Left lobe of liver (tissue), 2 donors: ENCODE results near the gene TTC13. TPM values are rescaled to one million over a fixed set of nuclear protein-coding genes. Genes with fewer than 3 reads are reported as not detected.

Experiments
- ATAC-seq: fragments of 200-7000 bp; cut with Tn5 transposase; one replicate; pipeline ENCODE4 v1.9.1; 2020; ENCODE audit warnings: mild to moderate bottlenecking, moderate library complexity
- DNase-seq: peaks from one replicate; pipeline ENCODE4 v3.0.0-alpha.2; 2020; ENCODE audit warnings: low spot score
- total RNA-seq: library from RNA; stranded (reverse); gene quantifications from one replicate; pipeline ENCODE4 v1.2.1, GENCODE V29; 2021
- donor health status: DM: no; HTN: no; CAD: no; lungs with moderate emphysema.
- donor health status: DM: no; HTN: yes; CAD: no.

TTC13 gene
- total RNA-seq, 1 donor from 2014 or later, result 7.5 TPM

DNA sequence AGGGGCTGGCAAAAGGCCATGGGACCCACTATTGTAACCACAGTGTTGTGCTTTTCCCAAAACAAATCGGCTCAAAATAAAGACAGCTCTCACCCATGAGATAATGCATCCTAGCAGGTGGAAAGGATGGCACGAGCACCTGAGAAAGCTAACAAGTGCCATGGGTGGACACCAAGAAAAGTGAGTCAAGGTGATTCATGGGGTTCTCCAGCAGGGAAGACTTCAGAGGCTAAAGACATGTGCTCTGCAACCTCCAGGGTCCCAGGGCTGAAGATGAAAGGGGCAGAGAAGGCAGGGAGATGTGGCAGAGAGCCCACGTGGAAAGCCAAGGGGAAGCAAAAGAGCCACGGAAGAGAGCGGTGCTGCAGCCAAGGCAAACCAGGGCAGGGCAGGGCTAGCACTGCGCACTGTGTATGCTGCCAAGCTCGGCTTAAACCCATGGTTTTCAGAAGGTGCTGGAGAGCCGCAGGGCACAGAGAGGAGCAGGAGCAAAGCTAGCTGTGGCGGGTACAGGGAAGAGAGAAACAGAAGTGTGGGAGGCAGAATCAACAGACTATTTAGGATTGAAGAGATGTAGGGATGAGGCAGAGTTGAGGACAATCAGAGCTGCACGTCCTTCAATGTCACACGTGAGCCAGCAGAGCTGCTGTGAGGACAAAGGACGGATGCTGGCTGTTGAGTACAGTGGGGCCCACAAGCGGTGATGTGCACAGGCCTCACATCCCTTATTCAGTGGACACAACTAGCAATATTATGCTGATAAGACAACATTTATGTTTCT lies 68.5 kb downstream of the TTC13 start:
- DNase-seq, result no peak
- ATAC-seq, result peak; percentile 23

DNA sequence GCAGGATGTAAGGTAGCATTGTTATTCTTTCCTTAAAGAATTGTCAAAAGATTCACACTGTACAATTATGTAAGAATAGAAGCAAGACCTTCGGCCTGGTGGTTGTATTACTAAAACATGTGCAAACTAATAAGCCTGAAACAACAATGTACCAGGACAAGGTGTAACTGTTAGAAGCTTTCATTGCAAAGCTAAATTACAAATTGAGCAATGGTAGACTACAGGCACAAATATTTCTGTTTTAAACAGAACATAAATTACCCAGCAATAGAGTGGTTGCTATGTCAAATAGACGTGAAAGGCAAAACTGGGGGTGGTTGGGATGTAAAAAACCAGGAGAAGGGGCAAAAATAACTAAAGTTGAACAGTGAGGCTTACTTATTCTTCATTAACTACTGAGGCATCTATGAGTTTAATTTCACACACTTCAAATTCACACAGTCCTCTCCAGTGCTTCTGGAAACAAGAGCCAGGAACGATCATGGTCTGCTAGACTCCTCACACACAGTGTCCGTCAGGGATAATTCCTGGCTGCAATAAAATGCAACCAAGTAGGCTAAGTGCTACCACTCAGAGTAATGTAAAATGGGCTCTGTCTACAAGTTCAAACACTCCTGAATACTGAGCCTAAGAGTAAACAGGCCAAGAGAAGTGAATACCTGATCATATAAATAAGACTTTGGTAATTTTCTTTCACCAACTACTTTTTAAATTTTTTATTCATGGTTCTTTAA lies 71.0 kb downstream of the TTC13 start:
- DNase-seq, result no peak
- ATAC-seq, result no peak

DNA sequence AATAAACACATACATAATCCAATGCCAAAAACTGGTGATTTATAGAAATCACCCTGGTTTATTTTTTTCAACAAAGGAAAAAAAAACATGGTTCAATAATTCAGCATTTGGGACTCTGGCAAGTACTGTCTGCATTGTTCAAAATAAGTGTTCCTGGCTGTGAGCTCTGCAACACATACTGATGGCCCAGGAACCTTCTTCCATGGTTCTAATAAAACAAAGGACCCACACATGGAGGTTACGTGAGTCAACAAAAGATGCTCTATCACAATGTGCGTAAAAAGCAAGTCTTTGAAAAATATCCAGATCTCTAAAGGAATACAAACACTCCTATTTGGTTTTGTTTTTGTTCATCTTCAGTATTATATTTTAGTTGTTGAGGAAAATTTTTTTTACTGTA lies 72.4 kb downstream of the TTC13 start:
- ATAC-seq, result no peak
- DNase-seq, result no peak

DNA sequence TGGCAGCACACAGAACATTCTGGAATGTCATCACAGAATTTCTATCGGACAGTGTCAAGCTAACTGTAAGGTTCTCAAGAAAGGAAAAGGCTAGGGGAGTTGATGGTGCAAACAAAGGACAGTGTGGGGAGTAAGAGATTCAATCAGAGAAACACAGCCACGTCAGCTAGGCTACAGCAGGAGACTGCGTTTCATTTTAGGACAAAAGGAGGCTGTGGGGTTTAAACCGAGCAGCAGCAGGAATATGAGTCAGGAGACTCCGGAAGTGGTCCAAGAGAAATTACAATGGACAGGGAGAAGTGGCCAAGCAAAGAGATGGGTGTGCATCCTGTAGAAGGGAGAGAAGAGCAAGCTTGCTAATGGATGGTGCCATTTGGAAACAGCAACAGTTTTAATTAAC lies 72.9 kb downstream of the TTC13 start:
- ATAC-seq (no peak), DNase-seq (no peak)

DNA sequence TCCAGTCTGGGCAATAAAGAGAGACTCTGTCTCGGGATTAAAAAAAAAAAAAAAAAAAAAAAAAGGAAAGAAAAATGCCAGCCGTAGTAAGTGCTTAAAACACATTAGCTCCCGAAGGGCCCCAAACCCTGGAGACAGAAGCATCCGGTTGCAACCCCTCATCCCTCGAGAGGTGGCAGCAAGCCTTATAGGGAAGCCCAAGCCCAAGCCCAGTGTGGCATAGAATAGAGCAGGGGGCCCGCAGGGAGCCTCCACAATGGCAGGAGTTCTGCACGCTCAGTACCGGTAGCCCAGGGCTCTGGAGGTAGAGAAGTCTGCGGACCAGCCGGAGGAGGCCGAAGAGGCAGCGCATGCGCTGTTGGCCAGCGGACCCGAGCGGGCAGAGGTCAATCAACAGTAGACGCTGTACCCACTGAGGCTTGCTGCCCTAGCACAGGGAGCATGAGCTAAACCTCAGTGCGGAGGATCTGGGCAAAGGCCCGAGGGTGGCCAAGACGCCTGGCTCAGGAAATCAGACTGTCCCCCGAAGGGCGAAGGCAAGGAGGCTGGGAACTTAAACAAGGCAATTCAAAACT lies 76.2 kb downstream of the TTC13 start:
- DNase-seq, result no peak

DNA sequence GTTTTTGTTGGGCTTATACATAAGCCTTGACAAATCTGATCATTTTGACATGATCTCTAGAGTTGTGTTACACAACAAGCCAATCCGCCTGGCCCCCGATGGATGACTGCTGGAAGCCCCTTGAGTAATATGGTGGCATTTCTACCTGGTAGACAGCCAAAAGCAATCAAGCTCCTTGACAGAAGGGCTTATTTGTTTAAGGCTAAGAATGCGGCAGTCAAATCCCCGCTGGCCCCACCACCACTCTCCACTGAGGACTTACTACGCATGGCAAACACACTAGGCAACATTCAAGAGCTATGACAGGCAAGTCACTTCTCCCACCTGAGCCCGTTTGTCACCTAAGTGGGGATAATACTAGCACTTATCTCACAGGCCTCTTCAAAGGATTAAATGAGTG lies 77.0 kb downstream of the TTC13 start:
- ATAC-seq (no peak), DNase-seq (no peak)

More for the DNA sequence above, 76.2 kb downstream of the TTC13 start:
- no peak for ATAC-seq

DNA sequence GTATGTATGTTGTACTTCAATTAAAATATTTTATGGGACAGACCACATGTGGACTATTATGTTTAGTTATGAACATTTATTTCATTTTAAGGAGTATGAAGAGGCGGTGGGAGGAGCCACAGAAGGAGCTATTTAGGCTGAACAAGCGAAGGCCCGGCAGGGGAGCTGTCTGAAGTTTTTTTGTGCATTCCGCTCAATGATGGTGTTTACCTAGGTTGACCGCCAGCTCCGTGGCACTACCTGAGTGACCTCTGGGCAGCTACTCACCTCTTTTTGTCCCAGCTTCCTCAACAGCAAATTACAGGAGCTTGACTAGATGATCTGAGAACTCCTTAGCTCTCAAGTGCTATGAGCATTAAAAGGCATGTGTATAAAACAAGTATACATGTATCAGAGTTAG lies 77.7 kb downstream of the TTC13 start:
- ATAC-seq (peak; percentile 43), DNase-seq (no peak)

DNA sequence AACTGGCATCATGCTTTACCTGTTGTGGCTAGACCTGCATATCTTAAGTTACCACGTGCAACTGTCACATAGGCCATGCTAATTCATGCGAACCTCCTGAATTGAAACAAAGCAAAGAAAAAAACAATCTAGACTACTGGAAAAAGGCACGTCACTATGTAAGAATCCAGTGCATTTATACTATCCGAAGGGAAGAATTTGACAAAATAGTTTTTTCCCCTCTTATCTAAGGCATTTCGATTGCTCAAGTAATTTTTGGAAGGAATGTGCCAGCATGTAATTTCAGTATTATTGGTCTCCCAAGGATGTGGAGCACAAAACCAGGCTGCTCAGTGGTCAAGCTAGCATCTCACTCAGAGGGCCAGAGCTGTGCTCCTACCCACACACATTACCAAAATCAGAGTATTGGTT lies 78.8 kb downstream of the TTC13 start:
- ATAC-seq, result no peak

DNA sequence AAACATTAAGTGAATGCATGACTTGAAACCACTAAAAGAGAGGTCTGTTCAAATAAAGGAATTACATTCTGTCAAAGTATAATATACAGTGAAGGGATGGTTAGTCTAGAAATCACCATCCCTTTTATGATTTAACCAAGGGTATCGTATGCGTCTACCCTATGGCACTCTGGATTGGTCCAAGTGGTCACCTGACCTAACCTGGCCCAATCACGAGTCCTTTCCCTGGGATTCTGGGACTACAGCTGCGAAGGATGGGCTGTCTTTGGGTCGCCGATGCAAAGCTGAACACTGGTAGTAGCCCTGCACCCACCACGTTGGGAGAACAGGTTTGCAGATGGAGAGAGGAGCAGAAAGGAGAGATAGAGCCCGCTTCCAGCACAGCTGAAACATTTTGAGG lies 79.9 kb downstream of the TTC13 start:
- ATAC-seq (no peak), DNase-seq (no peak)

More for the DNA sequence above, 78.8 kb downstream of the TTC13 start:
- no peak for DNase-seq

DNA sequence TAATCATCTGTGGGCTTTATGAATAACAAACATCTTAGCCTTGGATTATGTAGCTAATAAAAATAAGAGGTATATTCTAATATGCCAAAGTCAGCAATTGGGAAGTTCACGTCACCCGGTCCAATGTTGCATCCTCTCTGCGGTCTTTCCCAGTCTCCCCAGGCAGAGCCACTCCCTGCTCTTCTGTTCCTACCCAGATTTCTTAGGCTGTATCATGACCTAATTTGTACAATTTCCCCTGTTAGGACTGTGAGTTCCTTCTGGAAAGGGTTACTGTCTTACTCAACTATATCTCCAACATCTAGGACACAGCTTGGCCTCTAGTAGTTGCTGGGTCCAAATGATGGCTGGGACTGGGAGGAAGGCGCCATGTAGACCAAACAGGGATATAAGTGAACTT lies 80.5 kb downstream of the TTC13 start:
- DNase-seq (no peak), ATAC-seq (no peak)

DNA sequence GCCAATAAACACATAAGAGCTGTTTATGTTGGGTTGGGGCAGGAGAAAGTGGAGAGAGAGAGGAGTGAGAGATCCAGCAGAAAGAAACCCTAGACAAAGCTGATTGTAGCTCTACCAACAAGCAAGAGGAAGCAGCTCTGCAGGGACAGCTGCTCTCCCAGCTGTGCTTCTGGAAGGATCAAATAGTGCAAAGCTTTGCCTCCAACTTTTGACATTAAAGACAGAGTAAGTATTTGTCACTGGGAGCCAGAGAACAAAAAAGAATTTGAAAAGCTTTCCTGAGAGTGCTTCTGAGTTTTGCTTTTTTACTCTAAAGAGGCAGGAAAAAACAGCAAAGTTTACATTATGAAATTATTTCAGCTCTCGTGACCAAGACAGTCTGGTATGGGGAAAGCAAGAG lies 81.9 kb downstream of the TTC13 start:
- no peak for DNase-seq
- ATAC-seq, result no peak

DNA sequence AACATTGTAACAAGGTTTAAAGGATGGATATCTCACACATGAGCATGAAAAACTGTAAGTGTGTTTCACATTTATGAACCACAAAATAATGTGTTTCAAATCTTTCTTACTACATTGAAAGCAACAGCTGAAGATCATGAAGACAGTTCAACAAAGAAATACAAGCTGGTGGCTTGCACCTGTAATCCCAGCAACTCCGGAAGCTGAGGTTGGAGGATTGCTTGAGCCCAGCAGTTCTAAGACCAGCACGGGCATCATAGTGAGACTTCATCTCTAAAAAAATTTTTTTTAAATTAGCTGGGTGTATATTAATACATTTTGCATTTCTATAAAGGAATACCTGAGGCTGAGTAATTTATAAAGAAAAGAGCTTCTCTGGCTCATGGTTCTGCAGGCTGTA lies 83.2 kb downstream of the TTC13 start:
- DNase-seq, result no peak
- no peak for ATAC-seq

DNA sequence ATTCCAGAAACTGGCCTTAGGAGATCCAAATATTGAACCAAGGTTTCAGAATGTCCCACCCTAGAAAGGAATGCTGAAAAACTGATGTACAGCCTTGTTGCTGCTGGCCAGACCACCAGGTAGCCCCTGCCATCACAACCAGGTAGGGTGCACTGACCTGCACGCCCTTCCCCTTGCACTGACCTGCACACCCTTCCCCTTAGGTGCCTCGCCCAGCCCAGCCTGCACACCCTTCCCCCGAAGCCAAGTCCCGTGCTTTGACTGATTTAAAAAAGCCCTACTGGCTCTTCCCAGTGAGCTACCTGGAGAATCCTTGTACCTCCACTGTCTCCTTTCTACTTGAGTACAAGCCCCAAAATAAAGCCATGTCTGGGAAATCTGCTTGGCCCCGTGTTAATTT lies 84.0 kb downstream of the TTC13 start:
- ATAC-seq (no peak), DNase-seq (no peak)

DNA sequence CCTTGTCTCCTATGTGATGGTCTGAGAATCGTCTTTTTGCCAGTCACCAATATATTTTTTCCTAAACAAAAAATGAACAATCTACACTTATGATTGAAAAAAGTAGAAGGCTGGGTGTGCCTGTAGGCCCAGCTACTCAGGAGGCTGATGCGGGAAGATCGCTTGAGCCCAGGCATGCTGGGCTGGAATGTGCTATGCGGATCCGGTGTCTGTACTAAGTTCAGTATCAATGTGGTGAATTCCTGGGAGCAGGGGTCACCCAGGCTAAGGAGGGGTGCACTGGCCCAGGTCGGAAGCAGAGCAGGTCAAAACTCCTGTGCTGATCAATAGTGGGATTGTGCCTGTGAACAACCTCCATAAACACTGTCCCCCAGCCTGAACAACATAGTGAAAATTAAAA lies 84.6 kb downstream of the TTC13 start:
- no peak for ATAC-seq
- DNase-seq, result no peak

DNA sequence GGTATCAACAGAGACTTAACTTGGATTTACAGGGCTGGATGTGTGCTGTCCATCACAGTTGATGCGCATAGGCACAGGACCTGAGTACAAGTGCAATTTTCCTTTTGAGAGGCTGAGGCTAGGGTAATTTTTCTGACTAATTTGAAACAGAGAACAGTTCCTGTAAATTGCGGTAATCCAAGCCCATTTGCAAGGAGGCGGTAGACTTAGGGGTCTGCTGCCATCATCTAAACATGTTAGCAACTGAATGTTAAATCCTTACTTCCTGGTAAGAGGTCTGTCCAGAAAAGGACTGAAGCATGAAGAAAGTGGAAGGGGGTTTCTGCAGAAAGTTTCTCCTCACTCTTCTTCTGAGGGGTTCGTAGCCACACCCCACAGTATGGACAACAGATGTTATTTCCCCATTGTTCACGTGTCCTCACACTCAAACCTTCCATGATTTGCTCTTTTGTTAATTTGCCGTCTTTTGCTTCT lies 86.6 kb downstream of the TTC13 start:
- DNase-seq (no peak), ATAC-seq (no peak)

DNA sequence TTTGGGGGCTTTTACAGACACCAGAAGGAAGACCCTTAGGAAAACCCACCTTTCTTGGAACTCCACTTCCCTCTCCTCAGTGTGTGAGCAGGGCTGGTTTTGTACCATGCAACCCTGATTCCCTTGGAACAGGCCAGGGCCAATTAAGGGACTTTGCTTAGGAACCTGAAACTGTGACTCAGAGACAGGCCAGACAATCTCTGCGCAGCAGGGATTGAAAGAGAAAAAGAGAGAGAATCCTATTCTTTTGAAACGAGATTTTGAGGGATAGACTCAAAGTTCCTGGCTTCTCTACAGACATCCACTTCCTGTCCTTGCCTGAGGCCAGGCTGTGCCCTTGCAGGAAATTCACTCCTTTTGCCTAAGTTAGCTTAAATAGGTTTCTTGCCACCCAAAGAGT lies 87.2 kb downstream of the TTC13 start:
- ATAC-seq (no peak), DNase-seq (no peak)

DNA sequence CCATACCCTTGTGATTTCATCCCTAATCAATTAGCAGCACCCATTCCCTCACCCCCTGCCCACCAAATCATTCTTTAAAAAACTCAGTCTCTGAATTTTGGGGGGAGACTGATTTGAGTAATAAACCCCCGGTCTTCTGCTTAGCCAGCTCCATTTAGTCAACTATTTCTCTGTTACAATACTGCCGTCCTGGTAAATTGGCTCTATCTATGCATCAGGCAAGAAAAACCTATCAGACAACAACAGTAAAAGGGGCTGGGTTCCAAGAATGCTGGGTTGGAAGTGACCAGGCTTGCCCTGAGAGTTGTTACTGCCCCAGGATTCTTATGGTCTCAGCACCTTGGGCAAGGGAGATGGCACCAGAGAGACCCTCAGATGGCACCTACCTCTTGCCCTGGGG lies 94.0 kb downstream of the TTC13 start:
- no peak for ATAC-seq
- no peak for DNase-seq

DNA sequence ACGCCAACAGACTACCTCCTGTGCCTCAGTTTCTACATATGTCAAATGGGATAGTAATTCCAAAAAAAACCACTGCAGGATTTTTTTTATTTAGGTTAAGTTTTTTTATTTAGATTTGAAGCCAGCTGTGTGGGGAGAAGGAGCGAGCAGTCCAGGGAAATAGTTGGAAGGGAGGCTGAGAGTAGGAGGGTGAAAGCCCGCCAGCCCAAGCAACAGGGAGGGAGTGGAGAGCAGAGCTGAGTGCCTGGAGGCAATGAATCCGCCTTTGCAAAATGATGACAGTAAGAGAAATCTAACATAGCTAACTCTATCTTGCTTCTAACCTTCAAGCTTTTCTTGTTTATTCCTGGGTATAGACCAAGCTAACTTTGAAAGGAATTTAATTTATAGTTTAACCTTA lies 94.7 kb downstream of the TTC13 start:
- DNase-seq, result no peak
- no peak for ATAC-seq

DNA sequence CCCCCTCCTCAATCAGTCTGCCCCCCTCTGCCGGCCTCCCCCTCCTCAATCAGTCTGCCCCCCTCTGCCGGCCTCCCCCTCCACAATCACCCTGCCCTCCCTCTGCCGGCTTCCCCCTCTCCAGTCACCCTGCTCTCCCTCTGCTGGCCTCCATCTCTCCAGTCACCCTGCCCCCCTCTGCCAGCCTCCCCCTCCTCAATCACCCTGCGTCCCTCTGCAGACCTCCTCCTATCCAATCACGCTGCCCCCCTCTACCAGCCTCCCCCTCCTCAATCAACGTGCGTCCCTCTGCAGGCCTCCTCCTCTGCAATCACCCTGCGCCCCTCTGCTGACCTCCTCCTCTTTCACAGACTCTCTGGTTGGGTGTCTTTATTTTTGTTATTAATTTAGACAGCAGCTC lies 98.9 kb downstream of the TTC13 start:
- no peak for DNase-seq
- no peak for ATAC-seq

DNA sequence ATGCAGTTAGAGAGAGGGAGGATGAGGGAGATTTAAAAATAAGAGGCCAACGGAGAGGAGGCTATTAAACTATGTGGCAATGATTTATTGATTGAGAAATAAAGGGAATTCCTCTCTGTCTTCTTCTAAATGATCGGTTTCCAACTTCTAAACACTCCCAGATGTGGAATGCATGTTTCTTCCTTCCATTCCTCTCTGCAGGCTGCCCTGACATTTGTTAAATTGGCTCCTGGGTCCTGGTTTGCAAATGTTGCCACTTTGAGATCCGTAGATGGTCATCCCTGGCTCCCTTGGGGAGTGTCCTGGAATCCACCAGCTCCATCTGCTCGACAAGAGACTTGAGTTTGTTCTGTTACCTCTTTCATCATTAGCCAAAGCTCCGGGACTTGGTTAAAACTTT lies 100.1 kb downstream of the TTC13 start:
- ATAC-seq (no peak), DNase-seq (no peak)

DNA sequence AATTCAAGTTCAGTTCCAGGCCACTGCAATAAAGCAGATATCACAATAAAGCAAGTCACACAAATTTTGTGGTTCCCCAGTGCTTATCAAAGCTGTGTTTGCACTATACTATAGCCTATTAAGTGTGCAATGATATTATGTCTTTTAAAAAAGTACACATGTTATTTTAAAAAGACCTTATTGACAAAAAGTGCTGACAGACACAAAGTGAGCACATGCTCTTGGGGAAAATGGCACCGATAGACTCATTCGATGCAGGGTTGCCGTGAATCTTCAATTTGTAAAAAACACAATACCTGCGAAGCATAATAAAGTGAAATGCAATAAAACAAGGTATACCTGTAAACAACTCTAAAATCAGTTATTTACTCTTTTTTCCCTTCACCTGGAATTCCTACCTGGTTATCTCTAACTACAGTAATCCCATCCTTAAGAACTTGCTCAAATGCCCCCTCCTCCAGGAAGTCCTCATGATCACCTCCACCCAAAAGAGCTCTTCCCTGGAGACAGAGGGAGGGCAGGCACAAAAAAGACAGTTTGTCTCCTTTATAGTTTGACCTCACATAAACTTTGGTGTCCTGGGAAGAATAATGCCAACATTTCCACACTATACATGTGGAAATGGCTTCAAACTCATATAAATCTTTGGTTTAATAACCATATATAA lies 100.6 kb downstream of the TTC13 start:
- DNase-seq (no peak), ATAC-seq (no peak)
